Inferior parietal cortex (tissue), 1 donor: Measurements from ENCODE around the gene FOXC1.

Experiments
- DNase-seq: peaks from one replicate; pipeline ENCODE4 v3.0.0-alpha.2; 2016; ENCODE audit errors: extremely low spot score

FOXC1 gene

GRCh38 chr6:1609648-1610496 lies at the start of gene FOXC1:
TSS of gene FOXC1 (plus strand) at chr6:1609915. CDS start at chr6:1610446, 531 bp downstream.
- no peak for DNase-seq

- no peak for DNase-seq
These were observed 49.2 kb upstream of the FOXC1 start for GRCh38 chr6:1560281-1561058.

GRCh38 chr6:1561355-1561754 lies 48.4 kb upstream of the FOXC1 start:
- DNase-seq = no peak

GRCh38 chr6:1562171-1562955 lies 47.4 kb upstream of the FOXC1 start:
- no peak for DNase-seq

- DNase-seq = no peak
These were observed 40.3 kb upstream of the FOXC1 start for GRCh38 chr6:1569377-1569776.

GRCh38 chr6:1570848-1571247 lies 38.9 kb upstream of the FOXC1 start:
- no peak for DNase-seq

GRCh38 chr6:1572892-1573291 lies 36.8 kb upstream of the FOXC1 start:
- DNase-seq = no peak

- DNase-seq = peak; percentile 14
These were observed 35.5 kb upstream of the FOXC1 start for GRCh38 chr6:1574083-1574761.

- DNase-seq = no peak
These were observed 34.9 kb upstream of the FOXC1 start for GRCh38 chr6:1574890-1575209.

GRCh38 chr6:1575210-1576041 lies 34.3 kb upstream of the FOXC1 start:
- no peak for DNase-seq

- DNase-seq = no peak
These were observed 33.5 kb upstream of the FOXC1 start for GRCh38 chr6:1576166-1576565.

GRCh38 chr6:1576711-1577110 lies 33.0 kb upstream of the FOXC1 start:
- DNase-seq = no peak

- DNase-seq = no peak
These were observed 32.5 kb upstream of the FOXC1 start for GRCh38 chr6:1577146-1577680.

GRCh38 chr6:1577896-1578745 lies 31.6 kb upstream of the FOXC1 start:
- DNase-seq = no peak

- no peak for DNase-seq
These were observed 30.6 kb upstream of the FOXC1 start for GRCh38 chr6:1579096-1579495.

- DNase-seq = no peak
These were observed 29.6 kb upstream of the FOXC1 start for GRCh38 chr6:1580109-1580508.

- DNase-seq = no peak
These were observed 29.1 kb upstream of the FOXC1 start for GRCh38 chr6:1580585-1580984.

- no peak for DNase-seq
These were observed 28.4 kb upstream of the FOXC1 start for GRCh38 chr6:1581120-1581991.

- no peak for DNase-seq
These were observed 25.6 kb upstream of the FOXC1 start for GRCh38 chr6:1584146-1584545.
